HEK293 (cell line): Measurements from ENCODE around the gene KRTAP10-5.

Experiments
- CTCF ChIA-PET: fragments of 350-600 bp; formaldehyde crosslinking; extraction: SDS; loops from one replicate; lab custom pipeline; 2021; ENCODE audit warnings: antibody characterized with exemption; lab: Yijun Ruan, JAX
- POLR2A ChIA-PET: fragments of 300-600 bp; formaldehyde crosslinking; extraction: SDS; loops from one replicate; lab custom pipeline; 2020; ENCODE audit warnings: antibody characterized with exemption, inconsistent platforms; lab: Yijun Ruan, JAX
- H3K27ac ChIP-seq: fragments of 200-500 bp; sonication (Bioruptor generic); 2 replicates; pipeline ENCODE4 v1.5.1; 2014; ENCODE audit warnings: low read depth, low read length, control low read depth, inconsistent platforms; ENCODE audit errors: extremely low read depth
- H3K36me3 ChIP-seq, 2 experiments: fragments of 200-500 bp in 1 of 2; sonication (Bioruptor generic) in 1 of 2; 1 replicate in 1 of 2; 2 replicates in 1 of 2; pipeline ENCODE4 v1.5.1; 2014 to 2017; ENCODE audit warnings: inconsistent platforms in 2 of 2, low read length in 2 of 2; ENCODE audit not compliant: control insufficient read depth in 2 of 2, insufficient read depth in 1 of 2
- H3K4me1 ChIP-seq: fragments of 200-500 bp; sonication (Bioruptor generic); 2 replicates; pipeline ENCODE4 v1.5.1; 2014; ENCODE audit warnings: mild to moderate bottlenecking, low read length, inconsistent platforms; ENCODE audit not compliant: control insufficient read depth, insufficient read depth
- H3K4me3 ChIP-seq: 2 replicates; pipeline ENCODE4 v1.5.1; 2011; ENCODE audit warnings: low read depth, mild to moderate bottlenecking, control low read depth, low read length, moderate library complexity
- H3K9me3 ChIP-seq: fragments of 200-500 bp; sonication (Bioruptor generic); 2 replicates; pipeline ENCODE4 v1.5.1; 2014; ENCODE audit warnings: low read depth, low read length, inconsistent platforms; ENCODE audit not compliant: control insufficient read depth, insufficient read depth
- EGR2 ChIP-seq: fragments of 450-650 bp; formaldehyde crosslinking; IDR thresholded peaks from 2 replicates; pipeline ENCODE4 v1.5.1; 2016; ENCODE audit warnings: low read depth, missing biosample characterization, missing genetic modification characterization
- GLIS1 ChIP-seq: fragments of 450-650 bp; formaldehyde crosslinking; IDR thresholded peaks from 2 replicates; pipeline ENCODE4 v1.5.1; 2016; ENCODE audit warnings: missing biosample characterization, missing genetic modification characterization
- HOXA7 ChIP-seq: sonication (generic); formaldehyde crosslinking; IDR thresholded peaks from 2 replicates; pipeline ENCODE4 v1.8.1; 2022; ENCODE audit warnings: missing genetic modification reagents, borderline replicate concordance
- HOXC10 ChIP-seq: sonication (generic); formaldehyde crosslinking; IDR thresholded peaks from 2 replicates; pipeline ENCODE4 v1.8.1; 2023; ENCODE audit warnings: mild to moderate bottlenecking, missing genetic modification reagents
- KLF7 ChIP-seq: fragments of 450-650 bp; formaldehyde crosslinking; IDR thresholded peaks from 2 replicates; pipeline ENCODE4 v1.5.1; 2016; ENCODE audit warnings: missing biosample characterization, missing genetic modification characterization, borderline replicate concordance
- PRDM1 ChIP-seq: fragments of 450-650 bp; formaldehyde crosslinking; IDR thresholded peaks from 2 replicates; pipeline ENCODE4; 2016; ENCODE audit warnings: missing biosample characterization, missing genetic modification characterization
- REPIN1 ChIP-seq: fragments of 450-650 bp; formaldehyde crosslinking; IDR thresholded peaks from 2 replicates; pipeline ENCODE4 v1.5.1; 2017; ENCODE audit warnings: missing biosample characterization, missing genetic modification characterization, low read depth
- REST ChIP-seq: fragments of 450-650 bp; formaldehyde crosslinking; IDR thresholded peaks from 2 replicates; pipeline ENCODE4 v1.5.1; 2016; ENCODE audit warnings: missing biosample characterization, missing genetic modification characterization
- YY1 ChIP-seq: fragments of 450-650 bp; formaldehyde crosslinking; IDR thresholded peaks from 2 replicates; pipeline ENCODE4 v1.5.1; 2018; ENCODE audit warnings: missing biosample characterization, missing genetic modification characterization
- ZBTB21 ChIP-seq: fragments of 450-650 bp; formaldehyde crosslinking; IDR thresholded peaks from 2 replicates; pipeline ENCODE4 v1.5.1; 2017; ENCODE audit warnings: missing biosample characterization, missing genetic modification characterization
- ZFP69B ChIP-seq: fragments of 450-650 bp; formaldehyde crosslinking; IDR thresholded peaks from 2 replicates; pipeline ENCODE4 v1.5.1; 2016; ENCODE audit warnings: missing biosample characterization, missing genetic modification characterization
- ZNF133 ChIP-seq: fragments of 450-650 bp; formaldehyde crosslinking; IDR thresholded peaks from 2 replicates; pipeline ENCODE4 v1.5.1; 2016; ENCODE audit warnings: missing biosample characterization, missing genetic modification characterization
- ZNF146 ChIP-seq: fragments of 450-650 bp; formaldehyde crosslinking; IDR thresholded peaks from 2 replicates; pipeline ENCODE4 v1.5.1; 2016; ENCODE audit warnings: missing biosample characterization, missing genetic modification characterization
- ZNF157 ChIP-seq: fragments of 450-650 bp; formaldehyde crosslinking; IDR thresholded peaks from 2 replicates; pipeline ENCODE4 v1.5.1; 2016; ENCODE audit warnings: missing biosample characterization, missing genetic modification characterization
- ZNF175 ChIP-seq: fragments of 450-650 bp; formaldehyde crosslinking; IDR thresholded peaks from 2 replicates; pipeline ENCODE4 v1.5.1; 2016; ENCODE audit warnings: missing biosample characterization, missing genetic modification characterization
- ZNF19 ChIP-seq: fragments of 450-650 bp; formaldehyde crosslinking; IDR thresholded peaks from 2 replicates; pipeline ENCODE4; 2016; ENCODE audit warnings: missing biosample characterization, missing genetic modification characterization, low read depth
- ZNF266 ChIP-seq: fragments of 450-650 bp; formaldehyde crosslinking; IDR thresholded peaks from 2 replicates; pipeline ENCODE4 v1.5.1; 2016; ENCODE audit warnings: missing biosample characterization, missing genetic modification characterization, low read depth
- ZNF311 ChIP-seq: fragments of 450-650 bp; formaldehyde crosslinking; IDR thresholded peaks from 2 replicates; pipeline ENCODE4 v1.5.1; 2017; ENCODE audit warnings: missing biosample characterization, missing genetic modification characterization, borderline replicate concordance
- ZNF354C ChIP-seq: fragments of 450-650 bp; formaldehyde crosslinking; IDR thresholded peaks from 2 replicates; pipeline ENCODE4 v1.5.1; 2016; ENCODE audit warnings: missing biosample characterization, missing genetic modification characterization, low read depth, borderline replicate concordance
- ZNF404 ChIP-seq: fragments of 450-650 bp; formaldehyde crosslinking; IDR thresholded peaks from 2 replicates; pipeline ENCODE4 v1.5.1; 2017; ENCODE audit warnings: missing biosample characterization, missing genetic modification characterization
- ZNF423 ChIP-seq: fragments of 450-650 bp; formaldehyde crosslinking; IDR thresholded peaks from 2 replicates; pipeline ENCODE4 v1.5.1; 2016; ENCODE audit warnings: missing biosample characterization, missing genetic modification characterization
- ZNF510 ChIP-seq: fragments of 450-650 bp; formaldehyde crosslinking; IDR thresholded peaks from 2 replicates; pipeline ENCODE4 v1.5.1; 2018; ENCODE audit warnings: mild to moderate bottlenecking, missing genetic modification characterization, missing biosample characterization; ENCODE audit not compliant: insufficient replicate concordance
- ZNF610 ChIP-seq: fragments of 450-650 bp; formaldehyde crosslinking; IDR thresholded peaks from 2 replicates; pipeline ENCODE4 v1.5.1; 2016; ENCODE audit warnings: missing biosample characterization, missing genetic modification characterization, borderline replicate concordance
- ZNF677 ChIP-seq: fragments of 450-650 bp; IDR thresholded peaks from 2 replicates; pipeline ENCODE4 v1.5.0; 2018; ENCODE audit warnings: missing biosample characterization, mild to moderate bottlenecking, missing genetic modification characterization, moderate library complexity
- ZSCAN16 ChIP-seq: fragments of 450-650 bp; formaldehyde crosslinking; IDR thresholded peaks from 2 replicates; pipeline ENCODE4 v1.5.1; 2016; ENCODE audit warnings: missing biosample characterization, missing genetic modification characterization
- TF ChIP-seq, protein P1 (sequence below): fragments of 450-650 bp; formaldehyde crosslinking; IDR thresholded peaks from 2 replicates; pipeline ENCODE4 v1.5.1; 2016; ENCODE audit warnings: missing biosample characterization, missing genetic modification characterization, borderline replicate concordance
- TF ChIP-seq, protein P2 (sequence below): fragments of 450-650 bp; formaldehyde crosslinking; IDR thresholded peaks from 2 replicates; pipeline ENCODE4 v1.5.1; 2016; ENCODE audit warnings: missing biosample characterization, missing genetic modification characterization

The KRTAP10-5 gene

DNA sequence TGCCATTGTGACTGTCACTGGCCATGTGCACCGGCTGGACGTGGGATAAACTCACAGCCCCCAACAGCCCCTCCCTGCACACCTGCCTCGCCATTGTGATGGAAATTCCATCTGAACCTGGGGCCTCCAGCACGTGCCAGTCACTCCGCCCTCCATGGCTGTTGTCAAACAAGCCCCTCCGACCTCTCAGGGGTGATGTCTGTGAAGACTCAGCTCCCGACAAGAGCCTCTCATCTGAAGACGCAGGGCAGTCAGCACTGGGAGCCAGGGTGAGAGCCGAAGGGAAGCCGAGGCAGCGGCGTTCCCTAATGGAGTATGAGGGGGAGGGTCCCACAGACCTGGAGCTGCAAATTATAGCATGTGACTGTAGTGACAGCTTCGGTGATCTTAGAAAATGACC, 27.7 kb downstream of the KRTAP10-5 start:
- CTCF ChIA-PET: no interaction called here
- POLR2A ChIA-PET: no interaction called here
- no peaks in the 10 kb centered on the region for H3K36me3 ChIP-seq
- no peak overlapping the region for H3K4me3 ChIP-seq
- no peak for TF ChIP-seq YY1
- TF ChIP-seq ZNF510 (tag by site-specific recombination): no peak
- TF ChIP-seq REST (tag by site-specific recombination): no peak
- no peak for TF ChIP-seq GLIS1 (tag by site-specific recombination)
- TF ChIP-seq ZNF175 (tag by site-specific recombination): no peak
- TF ChIP-seq ZNF354C (tag by site-specific recombination): no peak
- no peak for TF ChIP-seq HOXA7 (CRISPR knock-in tag)
- no peak for TF ChIP-seq ZNF404
- TF ChIP-seq ZNF311 (tag by site-specific recombination): no peak
- TF ChIP-seq ZSCAN16 (tag by site-specific recombination): no peak
- TF ChIP-seq ZNF19 (tag by site-specific recombination): no peak
- TF ChIP-seq ZNF266 (tag by site-specific recombination): no peak
- TF ChIP-seq, protein P1, sequence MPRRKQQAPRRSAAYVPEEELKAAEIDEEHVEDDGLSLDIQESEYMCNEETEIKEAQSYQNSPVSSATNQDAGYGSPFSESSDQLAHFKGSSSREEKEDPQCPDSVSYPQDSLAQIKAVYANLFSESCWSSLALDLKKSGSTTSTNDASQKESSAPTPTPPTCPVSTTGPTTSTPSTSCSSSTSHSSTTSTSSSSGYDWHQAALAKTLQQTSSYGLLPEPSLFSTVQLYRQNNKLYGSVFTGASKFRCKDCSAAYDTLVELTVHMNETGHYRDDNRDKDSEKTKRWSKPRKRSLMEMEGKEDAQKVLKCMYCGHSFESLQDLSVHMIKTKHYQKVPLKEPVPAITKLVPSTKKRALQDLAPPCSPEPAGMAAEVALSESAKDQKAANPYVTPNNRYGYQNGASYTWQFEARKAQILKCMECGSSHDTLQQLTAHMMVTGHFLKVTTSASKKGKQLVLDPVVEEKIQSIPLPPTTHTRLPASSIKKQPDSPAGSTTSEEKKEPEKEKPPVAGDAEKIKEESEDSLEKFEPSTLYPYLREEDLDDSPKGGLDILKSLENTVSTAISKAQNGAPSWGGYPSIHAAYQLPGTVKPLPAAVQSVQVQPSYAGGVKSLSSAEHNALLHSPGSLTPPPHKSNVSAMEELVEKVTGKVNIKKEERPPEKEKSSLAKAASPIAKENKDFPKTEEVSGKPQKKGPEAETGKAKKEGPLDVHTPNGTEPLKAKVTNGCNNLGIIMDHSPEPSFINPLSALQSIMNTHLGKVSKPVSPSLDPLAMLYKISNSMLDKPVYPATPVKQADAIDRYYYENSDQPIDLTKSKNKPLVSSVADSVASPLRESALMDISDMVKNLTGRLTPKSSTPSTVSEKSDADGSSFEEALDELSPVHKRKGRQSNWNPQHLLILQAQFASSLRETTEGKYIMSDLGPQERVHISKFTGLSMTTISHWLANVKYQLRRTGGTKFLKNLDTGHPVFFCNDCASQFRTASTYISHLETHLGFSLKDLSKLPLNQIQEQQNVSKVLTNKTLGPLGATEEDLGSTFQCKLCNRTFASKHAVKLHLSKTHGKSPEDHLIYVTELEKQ: no peak
- TF ChIP-seq ZNF423: no peak
- no peak overlapping the region for H3K27ac ChIP-seq
- H3K4me1 ChIP-seq: no peaks in the 10 kb centered on the region
- no peaks in the 10 kb centered on the region for H3K9me3 ChIP-seq

DNA sequence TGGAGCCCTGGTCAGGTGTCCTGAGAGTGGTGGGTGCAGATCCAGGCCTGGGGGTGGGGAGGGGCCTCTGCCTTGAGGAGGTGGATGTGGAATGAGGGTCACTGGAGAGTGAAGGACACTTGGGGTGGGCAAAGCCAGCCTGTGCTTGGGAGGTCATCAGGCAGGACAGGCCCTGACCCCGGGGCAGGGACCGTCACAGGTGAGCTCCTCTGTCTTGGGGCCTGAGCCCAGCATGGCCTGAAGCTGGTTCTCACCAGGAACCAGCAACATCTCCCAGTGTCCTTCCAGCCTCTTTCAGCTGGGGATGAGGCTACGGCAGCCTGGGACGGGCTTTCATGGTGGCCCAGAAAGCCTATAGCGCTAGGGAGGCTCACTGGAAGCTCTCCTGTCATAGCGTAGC, 28.3 kb downstream of the KRTAP10-5 start:
- ChIA-PET POLR2A (no interaction called here), CTCF (no interaction called here)
- no peaks in the 10 kb centered on the region for H3K9me3 ChIP-seq
- no peaks in the 10 kb centered on the region for H3K36me3 ChIP-seq
- H3K4me1 ChIP-seq: no peaks in the 10 kb centered on the region
- no peak overlapping the region for H3K4me3 ChIP-seq
- TF ChIP-seq ZNF610 (tag by site-specific recombination) (no peak), KLF7 (tag by site-specific recombination) (no peak), PRDM1 (tag by site-specific recombination) (no peak), ZNF157 (tag by site-specific recombination) (no peak), ZBTB21 (no peak), ZNF677 (no peak), ZNF133 (tag by site-specific recombination) (no peak), ZNF423 (no peak), REPIN1 (tag by site-specific recombination) (no peak), EGR2 (tag by site-specific recombination) (no peak), ZFP69B (tag by site-specific recombination) (no peak), HOXC10 (CRISPR knock-in tag) (no peak), ZNF146 (tag by site-specific recombination) (no peak)
- TF ChIP-seq, protein P2, sequence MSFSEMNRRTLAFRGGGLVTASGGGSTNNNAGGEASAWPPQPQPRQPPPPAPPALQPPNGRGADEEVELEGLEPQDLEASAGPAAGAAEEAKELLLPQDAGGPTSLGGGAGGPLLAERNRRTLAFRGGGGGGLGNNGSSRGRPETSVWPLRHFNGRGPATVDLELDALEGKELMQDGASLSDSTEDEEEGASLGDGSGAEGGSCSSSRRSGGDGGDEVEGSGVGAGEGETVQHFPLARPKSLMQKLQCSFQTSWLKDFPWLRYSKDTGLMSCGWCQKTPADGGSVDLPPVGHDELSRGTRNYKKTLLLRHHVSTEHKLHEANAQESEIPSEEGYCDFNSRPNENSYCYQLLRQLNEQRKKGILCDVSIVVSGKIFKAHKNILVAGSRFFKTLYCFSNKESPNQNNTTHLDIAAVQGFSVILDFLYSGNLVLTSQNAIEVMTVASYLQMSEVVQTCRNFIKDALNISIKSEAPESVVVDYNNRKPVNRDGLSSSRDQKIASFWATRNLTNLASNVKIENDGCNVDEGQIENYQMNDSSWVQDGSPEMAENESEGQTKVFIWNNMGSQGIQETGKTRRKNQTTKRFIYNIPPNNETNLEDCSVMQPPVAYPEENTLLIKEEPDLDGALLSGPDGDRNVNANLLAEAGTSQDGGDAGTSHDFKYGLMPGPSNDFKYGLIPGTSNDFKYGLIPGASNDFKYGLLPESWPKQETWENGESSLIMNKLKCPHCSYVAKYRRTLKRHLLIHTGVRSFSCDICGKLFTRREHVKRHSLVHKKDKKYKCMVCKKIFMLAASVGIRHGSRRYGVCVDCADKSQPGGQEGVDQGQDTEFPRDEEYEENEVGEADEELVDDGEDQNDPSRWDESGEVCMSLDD (tag by site-specific recombination): no peak
- H3K27ac ChIP-seq: no peak overlapping the region
